Esophagus (tissue), 2 donors: ENCODE measurements around the gene SPRED1. TPM values are rescaled to one million over a fixed set of nuclear protein-coding genes. Genes with fewer than 3 reads are reported as not detected.
A peak's percentile ranks its signal among the peaks of the same experiment; 100 is the strongest.

ENCODE experiments used
- H3K27ac ChIP-seq, 2 donors: one replicate each; pipeline ENCODE4 v1.5.1; 2013; ENCODE audit warnings: low read depth in 2 of 2, mild to moderate bottlenecking in 2 of 2, inconsistent platforms in 1 of 2, low read length in 1 of 2, moderate library complexity in 1 of 2
- H3K27me3 ChIP-seq, 2 donors: one replicate each; pipeline ENCODE4 v1.6.1; 2013; ENCODE audit warnings: low read length in 2 of 2, control low read depth in 1 of 2, mild to moderate bottlenecking in 1 of 2; ENCODE audit not compliant: insufficient read depth in 2 of 2, control insufficient read depth in 1 of 2
- H3K36me3 ChIP-seq, 2 donors: one replicate each; pipeline ENCODE4 v1.6.1; 2013; ENCODE audit warnings: low read length in 1 of 2; ENCODE audit not compliant: control insufficient read depth in 2 of 2, insufficient read depth in 2 of 2
- H3K4me1 ChIP-seq, 2 donors: one replicate each; pipeline ENCODE4 v1.6.1; 2013; ENCODE audit warnings: low read length in 1 of 2; ENCODE audit not compliant: control insufficient read depth in 2 of 2, insufficient read depth in 2 of 2
- H3K4me3 ChIP-seq, 2 donors: one replicate each; pipeline ENCODE4 v1.5.1; 2013; ENCODE audit warnings: low read length in 2 of 2, mild to moderate bottlenecking in 2 of 2, low read depth in 1 of 2, moderate library complexity in 1 of 2
- H3K9me3 ChIP-seq, 2 donors: one replicate each; pipeline ENCODE4 v1.6.1; 2013; ENCODE audit warnings: mild to moderate bottlenecking in 2 of 2, low read depth in 1 of 2, low read length in 1 of 2, moderate library complexity in 1 of 2; ENCODE audit not compliant: control insufficient read depth in 2 of 2, insufficient read depth in 1 of 2
- WGBS, 2 donors: extraction: QIAGEN DNeasy Blood & Tissue Kit; methylation state at CpG; one replicate each; pipeline ENCODE4 v1.1.7; 2013; 5-methylcytosine and 5-hydroxymethylcytosine counted together
- polyA plus RNA-seq, 2 donors: library from polyadenylated mRNA; stranded (reverse); fragments of 200-250 nt; gene quantifications; one replicate each; pipeline ENCODE4 v1.2.3, GENCODE V29; 2013
- donor health status: healthy with polysubstance abuse.
- donor health status: Bipolar disorder and iron deficiency.

SPRED1 gene
- polyA plus RNA-seq, result 1 to 10 TPM; 1.7 to 2.3 TPM

DNA sequence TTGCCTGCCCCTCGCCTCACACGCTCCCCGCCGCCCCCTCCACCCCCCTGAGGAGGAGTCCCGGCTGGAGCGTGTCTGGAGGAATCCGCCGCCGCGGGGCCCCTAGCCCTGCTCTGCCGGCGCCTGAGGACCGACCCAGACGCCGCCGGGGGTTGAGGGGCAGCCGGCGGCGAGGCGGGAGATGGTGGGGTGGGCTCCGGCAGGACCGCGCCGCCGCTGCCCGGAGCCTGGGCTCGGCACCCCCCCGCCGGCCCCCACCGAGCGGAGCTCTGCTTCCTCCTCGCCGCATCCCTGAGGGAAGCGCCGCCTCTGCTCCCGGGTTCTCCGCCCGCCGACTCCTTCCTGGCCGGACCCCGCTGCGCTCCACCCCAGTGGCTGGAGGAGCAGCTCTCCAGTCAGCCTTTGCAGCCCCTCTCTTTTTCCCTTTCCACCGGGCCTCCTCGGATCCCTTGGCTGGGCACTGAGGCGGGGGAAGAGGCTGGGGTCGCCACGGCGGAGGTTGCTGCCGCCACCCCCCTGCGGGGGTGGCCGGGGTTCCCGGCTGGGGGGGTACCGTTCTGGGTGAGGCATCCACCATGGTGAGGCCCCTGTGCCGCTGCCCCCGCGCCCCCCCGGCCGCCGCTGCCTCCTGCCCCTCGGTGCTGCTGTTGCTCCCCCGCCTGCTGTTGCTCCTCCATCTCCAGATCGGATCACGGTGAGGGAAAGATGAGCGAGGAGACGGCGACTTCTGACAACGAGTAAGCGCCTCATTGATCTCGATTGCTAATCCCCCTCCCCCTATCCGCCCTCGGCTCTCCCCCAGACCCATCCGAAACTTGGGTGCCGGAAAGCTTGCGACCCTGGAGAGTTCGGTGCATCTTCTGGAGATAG, at the start of gene SPRED1:
SPRED1 (plus strand) TSS at position 356 of the 870 bp plus-strand sequence; CDS start at position 706, 350 bp downstream.
- Histone ChIP-seq H3K4me3 (peak within 1 kb of the TSS; percentile 74 to 77), H3K9me3 (no peaks in the 10 kb centered on the region), H3K36me3 (no peaks in the 10 kb centered on the region), H3K27me3 (no peaks in the 10 kb centered on the region), H3K4me1 (no peaks in the 10 kb centered on the region), H3K27ac (peak within 1 kb of the TSS; percentile 94 to 99)
- WGBS, 2 donors, result 0 to 1% methylated on average over 40 to 75 of the region's 75 CpGs

DNA sequence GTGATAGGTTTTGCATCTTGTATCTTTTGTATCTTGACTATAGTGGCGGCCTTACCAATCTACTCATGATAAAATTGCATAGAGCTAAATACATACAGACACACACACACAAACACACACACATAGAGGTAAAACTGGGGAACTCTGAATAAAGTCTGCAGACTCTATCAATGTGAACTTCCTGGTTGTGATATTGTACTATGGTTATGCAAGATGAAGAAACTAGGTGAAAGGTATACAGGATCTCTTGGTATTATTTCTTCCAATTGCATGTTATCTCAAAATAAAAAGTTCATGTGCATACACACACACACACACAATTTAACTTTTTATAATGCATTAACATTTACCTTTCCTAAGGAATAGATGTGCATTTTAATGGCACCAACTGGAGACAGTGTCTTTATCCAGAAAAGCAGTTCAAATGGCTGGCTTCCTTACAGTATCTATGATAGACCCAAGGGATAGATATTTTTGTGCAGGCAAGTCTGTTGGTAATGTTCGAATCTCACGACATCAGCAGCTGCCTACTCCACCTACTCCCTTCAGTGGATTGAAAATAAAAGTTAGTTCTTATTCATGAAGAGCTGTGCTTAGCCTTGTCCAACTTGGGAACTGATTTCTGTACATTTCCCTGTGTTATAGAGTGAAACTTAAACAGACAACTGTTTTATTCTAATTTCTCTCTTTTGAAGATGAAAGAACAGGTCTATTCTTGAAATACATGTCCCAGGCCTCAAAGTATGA, 46.9 kb upstream of the SPRED1 start:
- H3K4me3 ChIP-seq, result no peak overlapping the region
- peaks cover 0 to 2% of the 10 kb centered on the region in 2 donors for H3K4me1 ChIP-seq
- no peak overlapping the region for H3K27ac ChIP-seq
- H3K27me3 ChIP-seq, result no peaks in the 10 kb centered on the region
- 52% methylated on average over 3 of the region's 3 CpGs for WGBS, 2 donors
- H3K36me3 ChIP-seq, result no peaks in the 10 kb centered on the region
- H3K9me3 ChIP-seq, result no peaks in the 10 kb centered on the region

DNA sequence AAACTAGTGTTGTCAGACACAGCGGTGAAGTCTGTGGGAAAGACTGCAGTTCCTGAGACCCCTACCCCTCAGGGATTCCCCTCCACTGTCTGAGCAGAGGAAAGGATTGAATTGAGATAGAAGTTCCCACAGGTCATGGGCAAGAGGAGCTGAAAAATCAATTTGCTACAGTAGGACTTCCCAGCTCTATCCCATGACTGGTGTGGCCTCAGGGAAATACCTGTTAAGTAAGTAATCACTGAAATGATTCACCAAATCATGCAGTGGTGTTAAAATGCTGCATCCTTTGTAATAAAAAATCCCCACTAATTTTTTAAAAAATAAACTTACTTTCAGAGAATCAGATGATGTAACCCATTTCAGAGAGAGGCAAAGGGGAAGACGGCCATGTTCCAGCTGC, 45.0 kb upstream of the SPRED1 start:
- Histone ChIP-seq H3K4me3 (no peak overlapping the region), H3K9me3 (no peaks in the 10 kb centered on the region), H3K27me3 (no peaks in the 10 kb centered on the region), H3K36me3 (no peaks in the 10 kb centered on the region), H3K4me1 (peaks cover 0 to 2% of the 10 kb centered on the region in 2 donors), H3K27ac (no peak overlapping the region)
- 71 to 82% methylated on average over 2 of the region's 2 CpGs for WGBS, 2 donors

DNA sequence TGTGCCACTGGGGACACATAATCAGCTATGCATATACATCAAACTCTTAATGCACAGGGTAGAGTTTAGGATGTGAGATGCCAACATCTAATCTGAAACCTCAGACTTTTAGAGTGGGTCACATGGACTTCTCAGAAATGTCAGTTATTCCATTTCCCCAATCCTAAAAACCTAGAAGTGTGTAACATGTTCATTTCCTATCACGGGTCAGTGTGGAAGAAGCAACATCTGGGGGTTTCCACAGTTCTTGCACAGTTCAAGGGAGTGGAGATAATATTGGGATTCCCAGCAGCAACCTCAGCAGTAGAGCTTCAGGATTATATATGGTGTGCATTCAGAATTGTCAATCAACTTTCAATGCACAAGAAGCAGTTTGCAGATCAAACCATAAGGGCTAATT, 44.4 kb upstream of the SPRED1 start:
- Histone ChIP-seq H3K36me3 (no peaks in the 10 kb centered on the region), H3K27me3 (no peaks in the 10 kb centered on the region), H3K4me1 (peaks cover 0 to 2% of the 10 kb centered on the region in 2 donors), H3K4me3 (no peak overlapping the region), H3K27ac (no peak overlapping the region), H3K9me3 (no peaks in the 10 kb centered on the region)
- WGBS, 2 donors, result 89 to 93% methylated on average over 1 of the region's 1 CpG

DNA sequence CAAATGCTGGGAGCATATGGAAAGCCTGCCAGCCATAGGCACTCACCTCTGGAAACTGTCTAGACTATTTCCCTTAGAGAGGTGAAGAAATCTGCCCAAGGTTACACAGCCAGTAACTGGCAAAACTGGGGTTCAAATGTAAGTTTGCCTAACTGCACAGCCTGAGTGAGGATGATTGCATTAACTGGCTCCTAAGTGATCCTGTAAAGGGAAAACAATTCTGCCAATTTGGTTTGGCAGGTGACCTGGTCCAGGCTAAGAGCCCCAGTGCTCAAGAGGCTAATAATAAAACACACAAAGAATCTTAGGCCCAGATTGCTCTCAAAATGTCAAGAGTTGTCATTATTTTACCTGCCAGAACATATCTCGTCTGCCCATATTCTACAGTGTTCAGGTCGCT, 43.9 kb upstream of the SPRED1 start:
- peaks cover 0 to 2% of the 10 kb centered on the region in 2 donors for H3K4me1 ChIP-seq
- WGBS, 2 donors, result 84 to 86% methylated on average over 2 of the region's 2 CpGs
- H3K27me3 ChIP-seq, result no peaks in the 10 kb centered on the region
- no peak overlapping the region for H3K4me3 ChIP-seq
- no peaks in the 10 kb centered on the region for H3K36me3 ChIP-seq
- H3K27ac ChIP-seq, result no peak overlapping the region
- no peaks in the 10 kb centered on the region for H3K9me3 ChIP-seq

DNA sequence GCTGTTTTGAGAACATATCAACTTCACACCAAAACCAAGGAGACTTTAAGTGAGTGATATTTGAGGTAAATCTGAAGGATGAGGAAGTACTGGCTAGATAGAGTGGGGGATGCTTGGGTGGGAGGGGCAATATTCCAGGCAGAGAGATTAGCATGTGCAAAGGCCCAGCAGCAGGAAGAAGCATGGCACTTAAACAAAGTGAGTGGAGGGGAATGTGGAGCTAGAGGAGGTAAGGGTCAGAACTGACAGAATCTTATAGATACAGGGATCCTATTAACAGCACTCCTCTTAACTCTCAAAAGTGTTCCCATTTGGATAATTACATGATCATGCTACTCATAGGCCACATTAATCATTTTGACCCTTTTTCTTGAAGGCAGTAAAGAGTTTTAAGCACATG, 41.4 kb upstream of the SPRED1 start:
- H3K36me3 ChIP-seq, result no peaks in the 10 kb centered on the region
- no peak overlapping the region for H3K4me3 ChIP-seq
- no peaks in the 10 kb centered on the region for H3K9me3 ChIP-seq
- no peaks in the 10 kb centered on the region for H3K27me3 ChIP-seq
- peaks cover 0 to 2% of the 10 kb centered on the region in 2 donors for H3K4me1 ChIP-seq
- H3K27ac ChIP-seq, result no peak overlapping the region

DNA sequence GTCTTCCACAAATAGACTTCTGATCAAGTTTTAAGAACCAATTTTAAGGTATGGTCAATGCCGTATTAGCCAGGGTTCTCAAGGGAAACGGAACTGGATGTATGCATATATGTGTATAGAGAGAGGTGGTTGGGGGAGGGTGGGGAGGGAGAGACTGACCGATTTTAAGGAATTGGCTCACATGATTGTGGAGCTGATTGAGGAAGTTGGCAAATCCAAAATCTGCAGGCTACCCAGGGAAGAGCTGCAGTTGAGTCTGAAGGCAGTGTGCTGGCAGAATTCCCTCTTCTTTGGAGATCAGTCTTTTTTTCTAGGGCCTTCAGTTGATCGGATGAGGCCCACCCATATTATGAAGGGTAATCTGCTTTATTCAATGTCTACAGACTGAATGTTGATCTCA, 40.8 kb upstream of the SPRED1 start:
- Histone ChIP-seq H3K27ac (no peak overlapping the region), H3K4me3 (no peak overlapping the region), H3K36me3 (no peaks in the 10 kb centered on the region), H3K27me3 (no peaks in the 10 kb centered on the region), H3K4me1 (peaks cover 0 to 2% of the 10 kb centered on the region in 2 donors), H3K9me3 (no peaks in the 10 kb centered on the region)
- 82 to 88% methylated on average over 4 of the region's 4 CpGs for whole genome bisulfite sequencing, 2 donors

DNA sequence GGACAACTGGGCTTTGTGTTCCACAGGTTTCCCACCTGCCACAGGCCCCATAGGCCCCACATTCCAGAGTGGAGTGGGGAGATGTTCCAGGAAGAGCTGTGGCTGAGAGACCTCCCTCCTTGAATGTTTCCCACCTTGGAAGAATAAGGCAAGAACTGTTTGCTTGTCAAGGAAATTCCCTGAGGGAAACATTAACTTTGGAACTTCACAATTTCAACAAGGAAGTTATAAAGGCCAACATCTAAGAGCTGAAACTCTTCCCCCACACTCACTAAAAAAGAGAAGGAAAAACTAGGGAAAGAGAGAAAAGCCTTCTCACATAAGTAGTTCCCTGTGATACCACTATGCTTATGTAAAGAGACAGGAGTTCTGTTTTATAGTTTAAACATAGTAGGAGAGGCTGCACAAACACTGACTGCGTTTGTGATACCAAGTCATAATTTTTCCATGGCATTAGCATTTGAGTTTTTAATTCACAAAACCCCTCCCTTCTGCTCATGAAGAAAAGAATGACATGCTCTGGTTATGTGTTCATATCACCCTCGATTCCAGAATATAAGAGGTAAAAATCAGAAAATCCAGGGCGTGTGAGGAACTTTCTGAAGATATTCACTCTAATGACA, 39.8 kb upstream of the SPRED1 start:
- no peaks in the 10 kb centered on the region for H3K36me3 ChIP-seq
- H3K27ac ChIP-seq, result no peak overlapping the region
- H3K27me3 ChIP-seq, result no peaks in the 10 kb centered on the region
- H3K4me3 ChIP-seq, result no peak overlapping the region
- H3K9me3 ChIP-seq, result no peaks in the 10 kb centered on the region
- 68 to 73% methylated on average over 3 of the region's 3 CpGs for WGBS, 2 donors
- peaks cover 0 to 3% of the 10 kb centered on the region in 2 donors for H3K4me1 ChIP-seq

DNA sequence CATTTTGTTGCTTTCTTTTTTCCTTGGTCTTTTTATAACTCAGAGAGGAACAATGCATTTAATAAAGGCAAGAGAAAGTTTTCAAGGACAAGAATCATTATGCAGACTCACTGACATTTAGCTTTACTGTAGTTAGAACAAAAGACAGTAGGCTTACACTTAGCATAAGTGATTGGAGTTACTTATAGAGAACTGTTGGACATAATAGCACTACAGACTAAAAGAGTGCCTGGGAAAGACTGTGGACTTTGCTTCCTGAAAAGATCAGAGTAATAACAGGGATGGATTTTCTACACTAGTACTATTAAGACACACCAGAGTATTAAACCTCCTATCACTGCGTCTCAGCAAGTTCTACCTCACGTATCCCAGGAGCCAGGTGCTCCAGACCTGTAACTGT, 39.3 kb upstream of the SPRED1 start:
- Histone ChIP-seq H3K4me1 (peaks cover 0 to 3% of the 10 kb centered on the region in 2 donors), H3K4me3 (no peak overlapping the region), H3K27me3 (no peaks in the 10 kb centered on the region), H3K27ac (no peak overlapping the region), H3K9me3 (no peaks in the 10 kb centered on the region), H3K36me3 (no peaks in the 10 kb centered on the region)
- WGBS, 2 donors, result 86 to 97% methylated on average over 2 of the region's 2 CpGs
